Astrocyte (in vitro differentiated cells and primary cell): ENCODE measurements around the gene RBM17.

Experiments used
- CTCF ChIP-seq: IDR thresholded peaks from 2 replicates; pipeline ENCODE4 v1.5.1; 2011; ENCODE audit warnings: low read depth, mild to moderate bottlenecking, inconsistent platforms, low read length, moderate library complexity; ENCODE audit not compliant: insufficient read depth
- EZH2 ChIP-seq: IDR thresholded peaks from 2 replicates; pipeline ENCODE4 v1.6.1; 2012; ENCODE audit warnings: mild to moderate bottlenecking, low read length, inconsistent platforms; ENCODE audit not compliant: insufficient read depth

GRCh38 chr10:6092731-6093130, 3.9 kb downstream of the RBM17 start:
- TF ChIP-seq CTCF (no peak), EZH2 (no peak)
